CD14-positive monocyte (primary cell): ENCODE results near the gene LOX. TPM values are rescaled to one million over a fixed set of nuclear protein-coding genes. Genes with fewer than 3 reads are reported as not detected.

ENCODE experiments used
- DNase-seq, 3 donors: peaks; one replicate each; pipeline ENCODE4 v3.0.0-alpha.2; 2011 to 2022
- H2AFZ ChIP-seq: 2 replicates; pipeline ENCODE4 v1.6.0; 2012; ENCODE audit warnings: mild to moderate bottlenecking, low read depth, low read length, inconsistent platforms; ENCODE audit not compliant: insufficient read depth, poor library complexity, severe bottlenecking
- H3K27ac ChIP-seq, 2 donors: 1 replicate in 1 of 2; 2 replicates in 1 of 2; pipeline ENCODE4 v1.5.1; 2012 to 2013; ENCODE audit warnings: low read length in 2 of 2, control low read depth in 1 of 2, inconsistent platforms in 1 of 2, low read depth in 1 of 2, mild to moderate bottlenecking in 1 of 2
- H3K27me3 ChIP-seq, 2 donors: one replicate each; pipeline versions ENCODE4 v1.6.0 to v1.6.1; 2011 to 2013; ENCODE audit warnings: low read length in 2 of 2; ENCODE audit not compliant: control insufficient read depth in 2 of 2, insufficient read depth in 2 of 2
- H3K36me3 ChIP-seq, 2 donors: replicated peaks in 1 of 2; 1 replicate in 1 of 2; 2 replicates in 1 of 2; pipeline versions ENCODE4 v1.5.1 to v1.6.1; 2012 to 2013; ENCODE audit warnings: low read length in 2 of 2, control low read depth in 1 of 2, inconsistent platforms in 1 of 2, mild to moderate bottlenecking in 1 of 2; ENCODE audit not compliant: insufficient read depth in 2 of 2, control insufficient read depth in 1 of 2
- H3K4me1 ChIP-seq, 2 donors: 1 replicate in 1 of 2; 2 replicates in 1 of 2; pipeline versions ENCODE4 v1.5.1 to v1.6.1; 2012 to 2013; ENCODE audit warnings: low read length in 2 of 2, control low read depth in 1 of 2, inconsistent platforms in 1 of 2, mild to moderate bottlenecking in 1 of 2, moderate library complexity in 1 of 2; ENCODE audit not compliant: insufficient read depth in 2 of 2, control insufficient read depth in 1 of 2
- H3K4me2 ChIP-seq: replicated peaks from 2 replicates; pipeline ENCODE3; 2012; ENCODE audit warnings: low read length, moderate library complexity, mild to moderate bottlenecking; ENCODE audit not compliant: poor library complexity, severe bottlenecking; ENCODE audit errors: extremely low read depth
- H3K4me3 ChIP-seq, 3 experiments: fragments of 200-600 bp in 1 of 3; sonication (generic) in 1 of 3; replicated peaks in 1 of 3; 1 replicate in 2 of 3; 2 replicates in 1 of 3; pipeline ENCODE4 v1.5.1; 2011 to 2013; ENCODE audit warnings: low read length in 3 of 3, mild to moderate bottlenecking in 3 of 3, control low read depth in 2 of 3, low read depth in 2 of 3, inconsistent platforms in 1 of 3, moderate library complexity in 1 of 3
- H3K79me2 ChIP-seq: 2 replicates; pipeline ENCODE4 v1.6.0; 2012; ENCODE audit warnings: mild to moderate bottlenecking, control low read depth, inconsistent platforms, low read length, moderate library complexity; ENCODE audit not compliant: insufficient read depth
- H3K9ac ChIP-seq: 2 replicates; pipeline ENCODE4 v1.6.0; 2017; ENCODE audit warnings: low read length, mild to moderate bottlenecking; ENCODE audit not compliant: insufficient read depth, poor library complexity, severe bottlenecking
- H3K9me3 ChIP-seq, 2 donors: replicated peaks in 1 of 2; 1 replicate in 1 of 2; 2 replicates in 1 of 2; pipeline versions ENCODE4 v1.5.1 to v1.6.1; 2012 to 2013; ENCODE audit warnings: low read length in 2 of 2, control low read depth in 1 of 2; ENCODE audit not compliant: control insufficient read depth in 1 of 2, insufficient read depth in 1 of 2
- H4K20me1 ChIP-seq: 2 replicates; pipeline ENCODE4 v1.6.0; 2012; ENCODE audit warnings: mild to moderate bottlenecking, low read length, control low read depth, moderate library complexity; ENCODE audit not compliant: insufficient read depth
- H3K27ac Mint-ChIP-seq, 7 donors: one replicate each; pipeline ENCODE4 v1.8.0; 2020; ENCODE audit warnings: mild to moderate bottlenecking in 7 of 7, mixed read lengths in 7 of 7, moderate library complexity in 6 of 7, inconsistent platforms in 2 of 7
- H3K27me3 Mint-ChIP-seq, 3 donors: one replicate each; pipeline ENCODE4 v1.8.0; 2021 to 2022; ENCODE audit warnings: low read depth in 3 of 3, mild to moderate bottlenecking in 3 of 3, mixed read lengths in 3 of 3, moderate library complexity in 3 of 3, inconsistent platforms in 1 of 3
- H3K36me3 Mint-ChIP-seq, 2 donors: one replicate each; pipeline ENCODE4 v1.8.0; 2020; ENCODE audit warnings: mixed read lengths in 2 of 2, inconsistent platforms in 1 of 2, mild to moderate bottlenecking in 1 of 2
- H3K4me1 Mint-ChIP-seq: one replicate; pipeline ENCODE4 v1.8.0; 2020; ENCODE audit warnings: mild to moderate bottlenecking, mixed read lengths
- H3K4me3 Mint-ChIP-seq, 2 donors: one replicate each; pipeline ENCODE4 v1.8.0; 2020; ENCODE audit warnings: mild to moderate bottlenecking in 2 of 2, mixed read lengths in 2 of 2, moderate library complexity in 1 of 2
- H3K9me3 Mint-ChIP-seq, 7 donors: one replicate each; pipeline ENCODE4 v1.8.0; 2020 to 2022; ENCODE audit warnings: mixed read lengths in 7 of 7, mild to moderate bottlenecking in 6 of 7, moderate library complexity in 6 of 7, inconsistent platforms in 2 of 7
- CTCF ChIP-seq: fragments of 200-600 bp; IDR thresholded peaks from one replicate; pipeline ENCODE4 v1.8.0; 2022; ENCODE audit warnings: antibody characterized with exemption, mild to moderate bottlenecking
- WGBS: methylation state at CpG from one replicate; pipeline ENCODE4 v1.1.5; 2013; ENCODE audit warnings: missing lambda C conversion rate; ENCODE audit not compliant: insufficient coverage; 5-methylcytosine and 5-hydroxymethylcytosine counted together
- intact Hi-C, 2 donors: fragments of 100-400 bp; cut with micrococcal nuclease; formaldehyde crosslinking; loops; one replicate each; pipeline versions ENCODE4 v1.15.0 to v1.15.1; 2023
- polyA plus RNA-seq, 3 donors: library from polyadenylated mRNA; depleted of rRNA in 1 of 3; unstranded in 2 of 3; stranded (reverse) in 1 of 3; fragments of 300-500 nt in 2 of 3; fragments of >200 nt in 1 of 3; fragmentation: Illumina TruSeq in 2 of 3; gene quantifications; 1 replicate in 2 of 3; 2 replicates in 1 of 3; pipeline ENCODE4 v1.2.3, GENCODE V29; 2012 to 2021

The LOX gene
- polyA plus RNA-seq, 3 donors: not detected

GRCh38 chr5:122062205-122062604 is 15.9 kb downstream of the LOX start:
- Histone ChIP-seq H3K9me3 (no peaks in the 10 kb centered on the region), H3K27me3 (no peaks in the 10 kb centered on the region), H3K9ac (no peak overlapping the region), H3K36me3 (no peaks in the 10 kb centered on the region), H3K4me3 (no peak overlapping the region), H3K4me1 (no peaks in the 10 kb centered on the region), H3K79me2 (no peaks in the 10 kb centered on the region), H3K4me2 (no peak overlapping the region), H4K20me1 (no peaks in the 10 kb centered on the region), H3K27ac (no peak overlapping the region), H2AFZ (no peak overlapping the region)
- DNase-seq: no peak
- Mint-ChIP-seq H3K27ac (peak overlapping the region in 1 of 7 donors; percentile 9), H3K4me1 (no peaks in the 10 kb centered on the region), H3K36me3 (no peaks in the 10 kb centered on the region), H3K27me3 (no peaks in the 10 kb centered on the region), H3K9me3 (peaks cover 0 to 3% (median 0%) of the 10 kb centered on the region in 7 donors), H3K4me3 (no peak overlapping the region)
- no peak for TF ChIP-seq CTCF
- no CpG with 5 or more reads among the region's 1 CpG for WGBS
- intact Hi-C loops: no loop called here

DNA sequence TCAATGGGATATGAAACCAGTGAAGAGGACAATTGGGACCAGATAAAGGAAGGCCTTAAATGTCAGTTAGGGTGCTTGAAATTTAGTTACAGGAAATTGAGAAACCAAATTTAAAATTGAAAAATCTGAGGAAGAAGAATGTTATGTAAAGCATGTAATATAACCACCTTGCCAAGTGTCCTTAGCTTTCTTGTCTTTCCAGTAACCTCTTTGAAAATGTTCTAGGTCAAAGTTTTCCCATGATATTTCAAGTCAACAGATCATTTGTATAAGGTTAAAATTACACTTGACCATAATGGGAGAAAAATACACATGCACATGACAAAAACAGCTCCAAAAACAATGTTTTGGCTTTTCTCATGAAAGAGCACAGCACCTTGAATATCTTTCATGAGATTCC is 21.1 kb downstream of the LOX start:
- peaks cover 0 to 9% of the 10 kb centered on the region in 2 donors for H3K9me3 ChIP-seq
- H2AFZ ChIP-seq: no peak overlapping the region
- no peaks in the 10 kb centered on the region for H4K20me1 ChIP-seq
- H3K27me3 Mint-ChIP-seq: no peaks in the 10 kb centered on the region
- intact Hi-C loops: no loop called here
- peaks cover 7% of the 10 kb centered on the region for H3K4me1 Mint-ChIP-seq
- H3K4me1 ChIP-seq: no peaks in the 10 kb centered on the region
- H3K27ac Mint-ChIP-seq: no peak overlapping the region
- no peak overlapping the region for H3K27ac ChIP-seq
- no peak for DNase-seq
- no peak for TF ChIP-seq CTCF
- no peak overlapping the region for H3K9ac ChIP-seq
- H3K4me3 ChIP-seq: no peak overlapping the region
- H3K36me3 Mint-ChIP-seq: peaks cover 0 to 2% of the 10 kb centered on the region in 2 donors
- no peak overlapping the region for H3K4me3 Mint-ChIP-seq
- H3K79me2 ChIP-seq: no peaks in the 10 kb centered on the region
- no peaks in the 10 kb centered on the region for H3K36me3 ChIP-seq
- peaks cover 0 to 13% (median 7%) of the 10 kb centered on the region in 7 donors for H3K9me3 Mint-ChIP-seq
- no peak overlapping the region for H3K4me2 ChIP-seq
- no peaks in the 10 kb centered on the region for H3K27me3 ChIP-seq
